Osteoblast (primary cell): ENCODE results near the gene EFNA1. TPM values are rescaled to one million over a fixed set of nuclear protein-coding genes. Genes with fewer than 3 reads are reported as not detected.

Experiments used
- DNase-seq: peaks from one replicate; pipeline ENCODE4 v3.0.0; 2011; ENCODE audit warnings: low spot score, mixed read lengths; ENCODE audit not compliant: insufficient read length; ENCODE audit errors: missing footprints
- H2AFZ ChIP-seq: 2 replicates; pipeline ENCODE4 v1.6.0; 2011; ENCODE audit warnings: mild to moderate bottlenecking, low read length
- H3K27ac ChIP-seq: 2 replicates; pipeline ENCODE4 v1.5.1; 2011; ENCODE audit warnings: mild to moderate bottlenecking, low read depth, low read length, moderate library complexity
- H3K27me3 ChIP-seq: 2 replicates; pipeline ENCODE4 v1.6.0; 2012; ENCODE audit warnings: mild to moderate bottlenecking, control low read depth, inconsistent platforms, low read length, moderate library complexity; ENCODE audit not compliant: insufficient read depth
- H3K36me3 ChIP-seq: 2 replicates; pipeline ENCODE4 v1.5.1; 2011; ENCODE audit warnings: mild to moderate bottlenecking, low read length, control low read depth, moderate library complexity; ENCODE audit not compliant: insufficient read depth
- H3K4me1 ChIP-seq: 2 replicates; pipeline ENCODE4 v1.5.1; 2011; ENCODE audit warnings: mild to moderate bottlenecking, low read length, control low read depth, moderate library complexity; ENCODE audit not compliant: insufficient read depth
- H3K4me2 ChIP-seq: 2 replicates; pipeline ENCODE4 v1.6.0; 2011; ENCODE audit warnings: mild to moderate bottlenecking, low read length; ENCODE audit not compliant: insufficient read depth
- H3K4me3 ChIP-seq: fragments of 200-600 bp; sonication (generic); 3 replicates; pipeline ENCODE4 v1.5.1; 2012; ENCODE audit warnings: mild to moderate bottlenecking, low read length, inconsistent platforms; ENCODE audit not compliant: insufficient read depth
- H3K79me2 ChIP-seq: 2 replicates; pipeline ENCODE4 v1.6.0; 2012; ENCODE audit warnings: mild to moderate bottlenecking, low read length, control low read depth, inconsistent platforms; ENCODE audit not compliant: insufficient read depth
- H3K9me3 ChIP-seq: 2 replicates; pipeline ENCODE4 v1.5.1; 2011; ENCODE audit warnings: low read depth, low read length, control low read depth
- H4K20me1 ChIP-seq: 2 replicates; pipeline ENCODE4 v1.6.0; 2012; ENCODE audit warnings: mild to moderate bottlenecking, low read length, control low read depth; ENCODE audit not compliant: insufficient read depth
- CTCF ChIP-seq: IDR thresholded peaks from 2 replicates; pipeline ENCODE4 v1.5.1; 2011; ENCODE audit warnings: mild to moderate bottlenecking, low read depth, low read length, moderate library complexity; ENCODE audit errors: extremely low read depth
- total RNA-seq: library from RNA; depleted of rRNA; stranded (reverse); fragments of >200 nt; gene quantifications from 2 replicates; pipeline ENCODE4 v1.2.3, GENCODE V29; 2012

EFNA1 gene
- total RNA-seq, 1 donor = 0.36 TPM

- Histone ChIP-seq H3K4me2 (no peak overlapping the region), H3K9me3 (no peaks in the 10 kb centered on the region), H3K4me1 (peaks cover 9% of the 10 kb centered on the region), H3K27me3 (peaks cover 52% of the 10 kb centered on the region), H2AFZ (no peak overlapping the region), H3K4me3 (no peak overlapping the region), H3K79me2 (no peaks in the 10 kb centered on the region), H3K27ac (no peak overlapping the region), H4K20me1 (peaks cover 3% of the 10 kb centered on the region), H3K36me3 (no peaks in the 10 kb centered on the region)
- no peak for TF ChIP-seq CTCF
- peak; percentile 84 for DNase-seq
Measured at GRCh38 chr1:155082301-155083051, 45.2 kb upstream of the EFNA1 start.

GRCh38 chr1:155083052-155083541, 44.6 kb upstream of the EFNA1 start:
- Histone ChIP-seq H3K36me3 (no peaks in the 10 kb centered on the region), H3K27me3 (peaks cover 52% of the 10 kb centered on the region), H3K4me1 (peaks cover 9% of the 10 kb centered on the region), H2AFZ (no peak overlapping the region), H3K79me2 (no peaks in the 10 kb centered on the region), H3K27ac (no peak overlapping the region), H3K4me2 (no peak overlapping the region), H3K4me3 (no peak overlapping the region), H3K9me3 (no peaks in the 10 kb centered on the region), H4K20me1 (peaks cover 3% of the 10 kb centered on the region)
- no peak for TF ChIP-seq CTCF
- DNase-seq = no peak

- Histone ChIP-seq H3K27me3 (peaks cover 49% of the 10 kb centered on the region), H3K4me1 (peaks cover 9% of the 10 kb centered on the region), H3K79me2 (no peaks in the 10 kb centered on the region), H3K9me3 (no peaks in the 10 kb centered on the region), H3K27ac (no peak overlapping the region), H2AFZ (peak overlapping the region; percentile 99), H3K4me3 (peak overlapping the region; percentile 87), H3K36me3 (no peaks in the 10 kb centered on the region), H4K20me1 (peaks cover 3% of the 10 kb centered on the region), H3K4me2 (peak overlapping the region; percentile 91)
- peak; percentile 91 for DNase-seq
- TF ChIP-seq CTCF = peak; percentile 25
Measured at GRCh38 chr1:155083865-155084721, 43.6 kb upstream of the EFNA1 start.
